ENCODE measurements around the gene SLC12A6. TPM values are rescaled to one million over a fixed set of nuclear protein-coding genes. Genes with fewer than 3 reads are reported as not detected.
A peak's percentile ranks its signal among the peaks of the same experiment; 100 is the strongest.

SLC12A6 gene
- polyA plus RNA-seq, 4 donors: 3.5 to 26.0 (median 5.8) TPM

DNA sequence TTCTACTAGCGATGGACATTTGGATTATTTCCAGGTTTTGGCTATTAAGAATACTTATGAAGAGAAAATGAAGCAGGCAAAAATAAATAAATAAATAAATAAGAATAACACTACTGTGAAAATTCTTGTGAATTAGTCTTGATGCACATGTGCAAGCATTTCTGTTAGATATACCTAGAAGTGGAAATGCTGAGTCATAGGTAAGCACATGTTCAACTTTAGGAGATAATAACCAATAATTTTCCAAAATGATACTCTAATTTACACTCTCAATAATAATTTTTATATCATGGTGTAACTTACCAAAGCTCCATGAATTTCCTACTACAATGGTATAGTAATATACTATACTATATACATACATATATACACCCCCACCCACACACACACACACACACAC, 89.4 kb downstream of the SLC12A6 start:
- Histone ChIP-seq H3K4me3 (ENCODE audit: low read depth in 1 of 3, low read length in 3 of 3) (no peak overlapping the region), H3K9me3 (ENCODE audit: control insufficient read depth in 2 of 2, insufficient read depth in 1 of 2, low read depth in 1 of 2, low read length in 1 of 2) (no peaks in the 10 kb centered on the region), H3K36me3 (ENCODE audit: control insufficient read depth in 3 of 3, insufficient read depth in 2 of 3, low read depth in 1 of 3, low read length in 3 of 3) (peaks cover 9 to 27% (median 11%) of the 10 kb centered on the region in 3 donors), H3K27ac (ENCODE audit: low read depth in 1 of 3, low read length in 2 of 3) (no peak overlapping the region), H3K4me1 (ENCODE audit: control insufficient read depth in 3 of 3, insufficient read depth in 2 of 3, low read depth in 1 of 3, low read length in 2 of 3) (no peaks in the 10 kb centered on the region), H3K27me3 (ENCODE audit: control insufficient read depth in 3 of 3, insufficient read depth in 3 of 3, low read length in 3 of 3) (no peaks in the 10 kb centered on the region)
- 97% methylated on average over 1 of the region's 1 CpG for WGBS, 3 donors
- no peak for FAIRE-seq
- DNase-seq: no peak

DNA sequence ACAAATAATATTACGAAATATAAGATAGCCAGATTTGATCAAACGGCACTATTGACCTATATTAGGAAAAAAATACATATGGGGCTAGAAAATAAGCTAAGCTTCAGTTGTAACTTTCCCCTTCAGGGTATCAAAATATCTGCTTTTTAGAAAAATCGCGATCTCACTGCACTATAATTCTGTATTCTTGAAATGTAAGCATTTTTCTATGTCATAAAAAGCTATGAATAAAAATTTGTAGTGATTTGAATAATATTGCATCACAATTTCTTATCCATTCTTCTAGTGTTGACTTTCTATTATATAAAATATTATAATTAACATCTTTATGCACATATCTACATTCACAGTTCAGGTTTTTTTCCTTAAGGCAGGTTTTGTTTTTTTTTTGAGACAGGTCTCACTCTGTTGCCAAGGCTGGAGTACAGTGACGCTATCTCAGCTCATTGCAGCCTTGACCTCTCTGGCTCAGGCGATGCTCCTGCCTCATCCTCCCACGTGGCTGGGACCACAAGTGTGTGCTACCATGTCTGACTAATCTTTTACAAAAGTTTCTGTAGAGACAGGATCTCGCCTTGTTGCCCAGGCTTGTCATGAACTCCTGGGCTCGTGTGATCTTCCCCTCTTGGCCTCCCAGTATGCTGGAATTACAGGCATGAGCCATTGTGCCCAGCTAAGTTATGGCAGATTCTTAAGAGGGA, 91.2 kb downstream of the SLC12A6 start:
- Histone ChIP-seq H3K9me3 (ENCODE audit: control insufficient read depth in 2 of 2, insufficient read depth in 1 of 2, low read depth in 1 of 2, low read length in 1 of 2) (no peaks in the 10 kb centered on the region), H3K36me3 (ENCODE audit: control insufficient read depth in 3 of 3, insufficient read depth in 2 of 3, low read depth in 1 of 3, low read length in 3 of 3) (peaks cover 9 to 21% (median 11%) of the 10 kb centered on the region in 3 donors), H3K4me1 (ENCODE audit: control insufficient read depth in 3 of 3, insufficient read depth in 2 of 3, low read depth in 1 of 3, low read length in 2 of 3) (no peaks in the 10 kb centered on the region), H3K27me3 (ENCODE audit: control insufficient read depth in 3 of 3, insufficient read depth in 3 of 3, low read length in 3 of 3) (no peaks in the 10 kb centered on the region), H3K4me3 (ENCODE audit: low read depth in 1 of 3, low read length in 3 of 3) (no peak overlapping the region), H3K27ac (ENCODE audit: low read depth in 1 of 3, low read length in 2 of 3) (no peak overlapping the region)
- 83 to 84% (median 83%) methylated on average over 9 of the region's 9 CpGs for WGBS, 3 donors
- DNase-seq (no peak), FAIRE-seq (no peak)

DNA sequence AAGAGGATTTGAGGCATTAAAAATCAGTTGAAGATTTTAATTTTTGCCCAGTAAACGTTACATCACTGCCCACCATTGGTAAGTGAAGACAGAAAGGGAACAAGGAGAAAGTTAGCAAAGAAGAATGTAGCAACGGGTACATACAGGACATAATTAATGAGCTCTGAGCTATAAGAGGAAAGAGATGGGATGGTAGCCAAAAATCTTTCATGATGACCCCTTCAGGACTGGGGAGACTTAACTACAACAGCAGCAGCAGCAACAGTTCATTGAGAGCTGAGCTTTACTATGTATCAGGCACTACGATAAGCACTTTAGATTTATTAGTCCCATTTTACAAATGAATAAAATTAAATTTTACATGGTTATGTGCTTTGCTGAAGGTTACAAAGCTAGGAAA, 94.4 kb downstream of the SLC12A6 start:
- Histone ChIP-seq H3K9me3 (ENCODE audit: control insufficient read depth in 2 of 2, insufficient read depth in 1 of 2, low read depth in 1 of 2, low read length in 1 of 2) (no peaks in the 10 kb centered on the region), H3K4me1 (ENCODE audit: control insufficient read depth in 3 of 3, insufficient read depth in 2 of 3, low read depth in 1 of 3, low read length in 2 of 3) (no peaks in the 10 kb centered on the region), H3K4me3 (ENCODE audit: low read depth in 1 of 3, low read length in 3 of 3) (no peak overlapping the region), H3K27me3 (ENCODE audit: control insufficient read depth in 3 of 3, insufficient read depth in 3 of 3, low read length in 3 of 3) (no peaks in the 10 kb centered on the region), H3K27ac (ENCODE audit: low read depth in 1 of 3, low read length in 2 of 3) (no peak overlapping the region), H3K36me3 (ENCODE audit: control insufficient read depth in 3 of 3, insufficient read depth in 2 of 3, low read depth in 1 of 3, low read length in 3 of 3) (peaks cover 5 to 15% (median 9%) of the 10 kb centered on the region in 3 donors)
- no peak for DNase-seq
- 75 to 82% (median 82%) methylated on average over 3 of the region's 3 CpGs for WGBS, 3 donors
- FAIRE-seq: no peak

GRCh38 chr15:34242331-34242710, 95.3 kb downstream of the SLC12A6 start:
- Histone ChIP-seq H3K4me3 (ENCODE audit: low read depth in 1 of 3, low read length in 3 of 3) (no peak overlapping the region), H3K27ac (ENCODE audit: low read depth in 1 of 3, low read length in 2 of 3) (no peak overlapping the region), H3K4me1 (ENCODE audit: control insufficient read depth in 3 of 3, insufficient read depth in 2 of 3, low read depth in 1 of 3, low read length in 2 of 3) (no peaks in the 10 kb centered on the region), H3K36me3 (ENCODE audit: control insufficient read depth in 3 of 3, insufficient read depth in 2 of 3, low read depth in 1 of 3, low read length in 3 of 3) (peaks cover 6 to 18% (median 9%) of the 10 kb centered on the region in 3 donors), H3K9me3 (ENCODE audit: control insufficient read depth in 2 of 2, insufficient read depth in 1 of 2, low read depth in 1 of 2, low read length in 1 of 2) (no peaks in the 10 kb centered on the region), H3K27me3 (ENCODE audit: control insufficient read depth in 3 of 3, insufficient read depth in 3 of 3, low read length in 3 of 3) (no peaks in the 10 kb centered on the region)
- WGBS, 3 donors: 80 to 86% (median 86%) methylated on average over 4 of the region's 4 CpGs
- no peak for FAIRE-seq
- DNase-seq: no peak

- H3K4me1 ChIP-seq (ENCODE audit: control insufficient read depth in 3 of 3, insufficient read depth in 2 of 3, low read depth in 1 of 3, low read length in 2 of 3): no peaks in the 10 kb centered on the region
- H3K36me3 ChIP-seq (ENCODE audit: control insufficient read depth in 3 of 3, insufficient read depth in 2 of 3, low read depth in 1 of 3, low read length in 3 of 3): peaks cover 8 to 18% (median 8%) of the 10 kb centered on the region in 3 donors
- H3K4me3 ChIP-seq (ENCODE audit: low read depth in 1 of 3, low read length in 3 of 3): no peak overlapping the region
- no peaks in the 10 kb centered on the region for H3K9me3 ChIP-seq (ENCODE audit: control insufficient read depth in 2 of 2, insufficient read depth in 1 of 2, low read depth in 1 of 2, low read length in 1 of 2)
- DNase-seq (peak; percentile 49 to 57), FAIRE-seq (peak; percentile 73)
- WGBS, 3 donors: 54 to 63% (median 62%) methylated on average over 1 of the region's 1 CpG
- no peak overlapping the region for H3K27ac ChIP-seq (ENCODE audit: low read depth in 1 of 3, low read length in 2 of 3)
- no peaks in the 10 kb centered on the region for H3K27me3 ChIP-seq (ENCODE audit: control insufficient read depth in 3 of 3, insufficient read depth in 3 of 3, low read length in 3 of 3)
Observed at GRCh38 chr15:34241376-34242330, 95.9 kb downstream of the SLC12A6 start.

- Histone ChIP-seq H3K27me3 (ENCODE audit: control insufficient read depth in 3 of 3, insufficient read depth in 3 of 3, low read length in 3 of 3) (no peaks in the 10 kb centered on the region), H3K27ac (ENCODE audit: low read depth in 1 of 3, low read length in 2 of 3) (no peak overlapping the region), H3K4me1 (ENCODE audit: control insufficient read depth in 3 of 3, insufficient read depth in 2 of 3, low read depth in 1 of 3, low read length in 2 of 3) (no peaks in the 10 kb centered on the region), H3K9me3 (ENCODE audit: control insufficient read depth in 2 of 2, insufficient read depth in 1 of 2, low read depth in 1 of 2, low read length in 1 of 2) (no peaks in the 10 kb centered on the region), H3K36me3 (ENCODE audit: control insufficient read depth in 3 of 3, insufficient read depth in 2 of 3, low read depth in 1 of 3, low read length in 3 of 3) (peaks cover 8 to 24% (median 14%) of the 10 kb centered on the region in 3 donors), H3K4me3 (ENCODE audit: low read depth in 1 of 3, low read length in 3 of 3) (no peak overlapping the region)
- WGBS, 3 donors: 74 to 86% (median 86%) methylated on average over 3 of the region's 3 CpGs
- FAIRE-seq (no peak), DNase-seq (no peak)
Observed at GRCh38 chr15:34240537-34240936, 97.0 kb downstream of the SLC12A6 start.

GRCh38 chr15:34239151-34239808, 98.3 kb downstream of the SLC12A6 start:
- DNase-seq: no peak
- H3K36me3 ChIP-seq (ENCODE audit: control insufficient read depth in 3 of 3, insufficient read depth in 2 of 3, low read depth in 1 of 3, low read length in 3 of 3): peaks cover 5 to 20% (median 14%) of the 10 kb centered on the region in 3 donors
- H3K4me3 ChIP-seq (ENCODE audit: low read depth in 1 of 3, low read length in 3 of 3): no peak overlapping the region
- H3K27ac ChIP-seq (ENCODE audit: low read depth in 1 of 3, low read length in 2 of 3): no peak overlapping the region
- no peaks in the 10 kb centered on the region for H3K9me3 ChIP-seq (ENCODE audit: control insufficient read depth in 2 of 2, insufficient read depth in 1 of 2, low read depth in 1 of 2, low read length in 1 of 2)
- FAIRE-seq: no peak
- no peaks in the 10 kb centered on the region for H3K4me1 ChIP-seq (ENCODE audit: control insufficient read depth in 3 of 3, insufficient read depth in 2 of 3, low read depth in 1 of 3, low read length in 2 of 3)
- WGBS, 3 donors: 79 to 86% (median 84%) methylated on average over 4 of the region's 4 CpGs
- H3K27me3 ChIP-seq (ENCODE audit: control insufficient read depth in 3 of 3, insufficient read depth in 3 of 3, low read length in 3 of 3): no peaks in the 10 kb centered on the region

DNA sequence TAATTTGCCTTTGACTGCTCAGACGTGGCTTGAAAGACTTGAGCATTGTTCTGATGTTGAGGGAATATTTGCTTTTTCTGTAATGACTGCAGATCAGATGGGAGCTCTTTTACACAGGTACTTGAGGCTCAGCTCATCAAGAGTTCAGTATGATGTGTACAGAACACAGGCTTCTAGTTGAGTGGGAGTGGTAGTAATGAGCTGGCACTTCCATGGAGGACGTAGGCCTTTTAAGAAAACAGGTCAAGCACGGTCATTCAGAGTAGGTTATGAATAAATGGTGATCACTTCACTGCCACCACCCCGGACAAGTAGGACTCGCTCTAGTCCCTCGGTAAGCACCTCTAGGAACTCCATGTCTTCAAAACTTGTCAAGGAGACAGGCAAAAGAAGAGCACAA, 104.0 kb downstream of the SLC12A6 start:
- peaks cover 3 to 20% (median 18%) of the 10 kb centered on the region in 3 donors for H3K36me3 ChIP-seq (ENCODE audit: control insufficient read depth in 3 of 3, insufficient read depth in 2 of 3, low read depth in 1 of 3, low read length in 3 of 3)
- no peaks in the 10 kb centered on the region for H3K27me3 ChIP-seq (ENCODE audit: control insufficient read depth in 3 of 3, insufficient read depth in 3 of 3, low read length in 3 of 3)
- no peaks in the 10 kb centered on the region for H3K9me3 ChIP-seq (ENCODE audit: control insufficient read depth in 2 of 2, insufficient read depth in 1 of 2, low read depth in 1 of 2, low read length in 1 of 2)
- H3K27ac ChIP-seq (ENCODE audit: low read depth in 1 of 3, low read length in 2 of 3): no peak overlapping the region
- FAIRE-seq (no peak), DNase-seq (no peak)
- H3K4me3 ChIP-seq (ENCODE audit: low read depth in 1 of 3, low read length in 3 of 3): no peak overlapping the region
- H3K4me1 ChIP-seq (ENCODE audit: control insufficient read depth in 3 of 3, insufficient read depth in 2 of 3, low read depth in 1 of 3, low read length in 2 of 3): no peaks in the 10 kb centered on the region
- WGBS, 3 donors: 82 to 90% (median 85%) methylated on average over 6 of the region's 6 CpGs
